Erythroblast (primary cell): ENCODE data around the gene SH3D19.

Experiments used
- GATA1 ChIP-seq: IDR thresholded peaks from 2 replicates; pipeline ENCODE4 v1.6.1; 2011; ENCODE audit warnings: low read depth, mild to moderate bottlenecking, control low read depth, low read length, moderate library complexity
- POLR2A ChIP-seq: IDR thresholded peaks from 2 replicates; pipeline ENCODE4 v1.6.1; 2011; ENCODE audit warnings: mild to moderate bottlenecking, low read length

- TF ChIP-seq POLR2A (no peak), GATA1 (no peak)
Observed at GRCh38 chr4:151325949-151326246, 493 bp upstream of the SH3D19 start.
